Measurements from ENCODE around the gene THSD7A.

Gene THSD7A

DNA sequence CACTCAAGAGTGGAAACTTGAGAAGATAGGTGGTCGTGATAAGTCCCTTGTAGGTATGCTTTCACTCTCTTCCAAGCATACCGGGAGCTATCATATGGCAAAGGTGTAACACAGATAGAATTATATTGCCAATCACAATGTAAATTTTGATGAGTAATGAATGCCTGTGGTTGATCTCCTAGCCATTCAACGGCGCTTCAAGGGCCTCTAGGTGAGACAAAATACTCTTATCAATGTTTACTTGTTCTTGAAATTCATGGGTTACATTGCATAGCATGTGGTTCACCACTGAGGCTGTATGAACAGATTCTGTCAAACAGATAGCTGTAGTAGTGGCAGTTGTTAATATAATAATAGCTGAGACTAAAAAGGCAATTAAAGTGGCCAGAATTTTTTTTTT is 82.4 kb downstream of the THSD7A start:
- DNase-seq = no peak

DNA sequence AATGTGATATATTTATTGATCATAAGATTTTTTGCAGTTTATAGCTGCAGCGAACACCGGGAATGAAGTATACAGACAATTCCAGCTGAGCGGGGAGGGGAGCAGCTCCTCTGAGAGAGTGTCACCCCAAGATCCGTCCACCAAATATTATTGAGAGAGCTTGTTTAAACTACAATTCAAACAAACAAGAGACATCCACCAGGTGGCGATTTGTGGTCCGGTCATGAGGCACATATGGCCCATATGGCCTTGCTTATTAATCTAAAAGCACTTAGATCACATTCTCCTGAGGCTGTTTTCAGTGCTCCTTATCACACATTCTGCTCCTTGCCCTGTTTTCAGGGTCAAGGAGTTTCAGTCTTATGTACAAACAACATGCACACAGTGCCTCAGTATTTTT is 83.1 kb downstream of the THSD7A start:
- no peak for DNase-seq

DNA sequence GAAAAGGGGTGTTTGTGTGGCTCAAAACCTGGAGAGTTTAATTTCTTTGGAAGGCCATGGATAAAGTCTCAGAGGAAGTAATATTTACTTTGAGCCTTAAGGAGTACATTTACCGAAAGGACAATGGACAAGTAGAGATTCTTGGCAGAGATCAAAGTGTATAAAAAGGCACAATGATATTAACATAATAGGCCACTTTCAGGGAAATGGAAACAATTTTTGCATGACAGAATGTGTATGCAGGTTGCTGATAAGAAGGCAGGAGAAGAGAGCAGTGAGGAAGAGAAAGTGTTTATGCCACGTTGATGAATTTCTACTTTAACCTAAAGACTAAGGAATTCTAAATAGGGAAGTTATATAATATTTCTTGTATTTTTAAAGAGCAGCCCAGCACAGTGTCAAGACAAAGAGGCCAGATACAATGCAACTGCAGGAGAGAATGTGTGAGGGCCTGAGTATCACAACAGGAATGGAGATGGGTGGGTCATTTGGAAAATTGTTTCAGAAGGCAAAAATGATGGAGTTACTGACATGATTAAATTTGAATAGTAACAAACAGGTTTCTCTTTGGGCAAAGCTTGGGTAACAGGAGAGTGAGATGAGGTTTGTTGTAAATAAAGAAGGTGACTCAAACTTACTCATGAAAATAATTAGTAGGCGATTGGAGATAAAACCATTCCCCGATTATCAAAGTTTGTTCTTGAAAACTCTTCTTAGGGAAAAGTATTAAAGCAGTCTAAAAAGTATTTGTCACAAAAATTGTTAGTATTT is 84.1 kb downstream of the THSD7A start:
- no peak for DNase-seq

DNA sequence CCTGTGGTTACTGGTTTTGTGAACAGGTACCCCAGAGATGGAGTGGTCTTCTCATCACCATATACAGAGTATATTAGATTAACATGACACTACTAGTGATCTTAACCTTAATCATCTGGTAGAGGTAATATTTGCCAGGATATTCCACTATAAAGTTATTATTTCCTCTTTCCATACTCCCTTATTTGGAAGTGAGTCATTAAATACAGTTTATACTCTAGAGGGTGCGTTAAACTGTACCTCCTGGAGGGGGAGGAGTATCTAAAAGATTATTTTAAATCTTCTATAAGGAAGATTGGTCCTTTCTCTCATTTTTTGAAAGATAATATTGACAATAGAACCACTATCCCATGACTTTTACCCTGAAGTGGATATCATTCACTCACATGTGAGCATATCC is 85.4 kb downstream of the THSD7A start:
- DNase-seq = no peak

DNA sequence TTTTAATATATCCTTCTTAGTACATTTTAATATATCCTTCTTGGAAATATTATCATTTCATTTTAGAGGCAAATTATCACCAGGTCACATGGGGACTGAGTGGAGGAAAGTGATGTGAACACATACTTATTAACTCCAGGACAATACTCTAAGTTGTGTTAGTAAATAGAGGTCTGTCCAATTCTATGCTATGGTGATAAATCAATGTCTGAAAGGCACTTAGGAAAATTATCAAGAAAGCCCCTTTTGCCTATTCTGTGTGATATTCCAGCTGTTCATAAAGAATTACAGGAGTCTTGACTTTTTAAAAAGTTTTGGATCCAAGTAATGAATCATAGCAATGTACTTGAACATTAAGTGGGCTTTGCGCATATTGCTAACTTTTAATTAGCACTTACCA is 88.5 kb downstream of the THSD7A start:
- no peak for DNase-seq

DNA sequence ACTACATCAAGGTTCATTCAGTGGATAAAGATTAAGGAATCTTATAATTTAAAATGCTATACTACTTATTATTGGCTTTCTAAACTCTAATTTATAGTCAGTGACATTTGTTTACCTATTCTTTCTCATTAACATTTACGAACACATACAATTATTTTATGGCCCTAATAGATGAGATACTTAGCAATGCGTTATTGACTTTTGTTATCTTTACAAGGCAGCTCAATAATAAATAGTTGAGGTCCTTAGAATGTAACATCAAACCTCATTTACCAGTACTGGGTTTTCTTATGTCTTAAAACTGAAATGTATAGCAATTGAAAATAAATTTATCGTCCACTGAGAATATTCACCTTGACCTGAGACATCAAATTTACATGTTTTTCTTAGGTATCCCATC is 89.0 kb downstream of the THSD7A start:
- DNase-seq = no peak

DNA sequence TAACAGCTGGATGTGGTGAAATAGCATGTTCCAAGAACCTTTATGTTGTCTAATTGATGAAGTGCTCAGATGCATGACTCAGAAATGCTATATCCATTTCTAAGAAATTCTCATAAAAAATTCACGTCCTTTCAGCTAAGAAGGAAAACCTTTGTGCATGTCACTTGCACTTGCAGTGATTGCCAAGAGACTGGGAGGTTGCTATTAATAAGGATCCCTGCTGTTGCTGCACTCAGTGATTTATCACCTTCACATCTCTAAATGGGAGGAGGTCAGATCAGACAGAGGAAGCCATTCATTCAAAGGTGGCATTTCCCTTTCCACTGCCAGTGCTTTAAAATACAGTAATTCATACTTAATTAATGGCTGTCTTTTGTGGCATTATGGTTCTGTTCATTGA is 89.5 kb downstream of the THSD7A start:
- DNase-seq = peak; percentile 50

DNA sequence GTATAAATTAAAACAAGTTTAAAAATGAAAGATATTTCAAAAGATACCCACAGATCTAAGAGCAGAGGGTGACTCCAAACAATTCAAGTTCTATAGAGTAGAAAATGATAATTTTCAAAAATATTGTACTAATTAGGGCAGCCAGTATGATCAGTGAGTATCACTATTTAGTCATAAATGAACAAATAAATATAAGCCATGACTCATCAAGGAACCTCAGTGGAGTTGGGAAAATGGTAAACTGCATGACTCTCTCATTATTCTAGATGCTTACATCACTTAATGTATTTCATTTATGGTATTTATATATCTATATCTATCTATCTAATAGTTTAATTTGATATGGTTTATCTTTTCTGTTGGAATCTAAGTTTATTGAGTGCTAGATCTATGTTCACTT is 94.3 kb downstream of the THSD7A start:
- DNase-seq = no peak

DNA sequence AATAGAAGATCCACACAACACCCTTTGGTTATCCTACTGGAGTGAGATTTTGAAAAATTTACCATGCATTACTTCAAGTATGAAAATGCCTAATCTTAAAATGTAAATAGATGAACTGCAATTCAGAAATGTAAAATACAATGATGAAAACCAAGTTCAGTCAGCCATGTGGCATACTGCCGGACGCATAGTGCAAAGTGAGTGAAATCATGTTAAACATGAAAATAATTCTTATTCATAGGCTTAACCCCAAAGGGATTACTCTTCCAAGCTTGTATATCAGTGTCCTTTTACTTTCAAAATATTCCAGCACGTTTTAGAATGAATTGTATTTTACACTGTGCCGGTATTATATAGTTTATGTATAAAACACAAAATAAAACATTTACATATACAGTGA is 99.8 kb downstream of the THSD7A start:
- no peak for DNase-seq

DNA sequence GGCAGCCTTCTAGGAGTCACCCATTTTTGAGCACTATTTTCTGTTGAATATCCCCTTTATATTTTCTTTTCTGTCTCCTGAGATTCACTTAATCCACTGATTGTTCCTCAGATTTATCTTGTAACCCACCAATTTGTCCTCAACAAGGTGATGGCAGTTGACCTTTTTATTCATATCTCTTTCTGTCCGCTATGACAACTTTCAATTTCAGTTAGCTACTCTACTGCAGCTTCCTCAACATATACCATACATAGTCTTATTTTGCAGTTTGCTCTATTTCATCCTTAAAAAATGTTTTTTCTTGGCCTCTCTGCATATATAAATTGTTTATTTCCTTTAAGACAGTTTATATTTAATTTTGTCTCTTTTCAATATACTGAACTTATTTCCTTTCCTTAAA is 101.3 kb downstream of the THSD7A start:
- no peak for DNase-seq

DNA sequence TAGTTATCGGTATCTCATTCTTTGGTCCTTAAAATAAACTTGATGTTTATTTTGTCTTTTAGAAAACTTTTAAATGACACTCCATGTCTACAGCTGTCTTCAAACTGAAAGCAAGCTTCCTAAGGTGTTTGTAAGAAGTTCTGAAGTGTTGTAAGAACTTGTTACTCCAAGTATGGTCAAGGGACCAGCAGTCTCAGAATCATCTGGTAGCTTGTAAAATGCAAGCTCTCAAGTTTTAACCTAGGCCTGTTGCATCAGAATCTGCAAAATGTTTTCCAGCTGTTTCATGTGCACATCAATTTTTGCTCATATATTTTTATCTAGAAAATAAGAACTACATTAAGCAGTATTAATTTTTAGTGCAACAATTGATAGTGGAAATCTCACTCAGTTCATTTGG is 104.1 kb downstream of the THSD7A start:
- no peak for DNase-seq

DNA sequence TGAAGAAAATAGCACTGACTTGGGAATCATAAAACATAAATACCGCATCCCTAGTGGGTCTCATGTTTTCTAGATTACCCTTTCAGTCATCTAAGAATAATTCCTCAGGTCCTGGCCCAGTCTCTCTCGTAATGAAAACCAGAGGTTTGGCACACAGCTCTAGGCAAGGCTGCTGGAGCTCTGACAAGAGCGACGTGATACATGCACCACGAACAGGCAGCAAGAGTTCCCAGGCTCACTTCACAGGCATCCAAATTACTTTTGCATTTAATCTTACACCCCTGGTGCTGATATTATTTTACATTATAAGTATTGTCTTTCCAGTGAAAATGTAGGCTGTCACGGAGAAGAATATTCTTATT is 105.2 kb downstream of the THSD7A start:
- no peak for DNase-seq

DNA sequence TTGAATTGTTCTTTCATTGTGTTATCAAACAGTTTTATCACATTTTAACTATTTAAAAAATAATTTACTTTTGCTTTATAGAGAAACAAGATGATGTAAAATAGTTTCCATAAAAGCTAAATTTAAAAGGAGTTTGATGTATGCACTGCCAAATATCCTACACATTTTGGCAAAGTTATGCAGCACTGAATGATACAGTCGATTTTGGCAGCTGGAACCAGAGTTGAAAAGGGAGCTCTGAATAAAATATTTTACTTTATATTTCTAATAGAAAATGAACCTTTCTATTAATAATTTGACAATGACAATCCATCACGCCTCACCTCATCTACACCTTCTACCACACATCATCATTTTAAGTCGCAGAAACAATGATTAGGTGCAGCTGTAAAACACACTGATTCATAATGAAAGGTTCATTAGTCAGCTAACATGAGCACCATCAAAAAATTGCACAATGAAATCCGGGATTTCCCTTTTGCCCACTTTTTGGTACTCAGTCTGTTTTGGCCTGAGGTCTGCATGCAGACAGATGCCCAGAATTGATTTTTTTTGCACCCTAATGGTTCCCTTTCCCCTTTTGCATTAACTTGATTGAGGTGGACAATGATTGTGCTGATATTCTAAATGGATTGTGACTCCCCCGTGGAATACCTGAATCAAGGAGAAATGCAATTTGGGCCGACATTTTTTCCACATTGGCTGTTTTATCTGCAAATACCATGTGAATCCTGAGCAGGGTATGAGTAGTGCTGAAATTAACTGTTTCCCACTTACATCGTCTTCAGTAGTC is 105.8 kb downstream of the THSD7A start:
- DNase-seq = no peak

DNA sequence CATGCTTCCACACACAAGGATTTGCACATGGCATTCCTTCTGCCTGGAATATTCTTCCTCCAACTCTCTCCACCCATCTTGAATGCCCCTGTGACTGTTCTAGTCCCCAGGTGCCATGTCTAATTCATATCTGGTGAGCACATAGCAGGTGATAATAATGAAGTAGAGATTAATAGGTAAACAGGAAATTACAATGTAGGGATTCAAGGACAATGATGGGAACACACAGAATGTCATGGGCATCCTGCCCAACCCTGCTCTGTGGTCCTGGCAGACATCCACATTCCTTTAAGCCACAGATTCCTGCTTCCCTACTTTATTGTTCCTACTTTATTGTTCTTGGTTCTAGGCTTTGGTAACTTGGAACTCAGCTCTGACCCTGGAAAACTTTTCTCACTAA is 115.8 kb downstream of the THSD7A start:
- DNase-seq = peak; percentile 10

DNA sequence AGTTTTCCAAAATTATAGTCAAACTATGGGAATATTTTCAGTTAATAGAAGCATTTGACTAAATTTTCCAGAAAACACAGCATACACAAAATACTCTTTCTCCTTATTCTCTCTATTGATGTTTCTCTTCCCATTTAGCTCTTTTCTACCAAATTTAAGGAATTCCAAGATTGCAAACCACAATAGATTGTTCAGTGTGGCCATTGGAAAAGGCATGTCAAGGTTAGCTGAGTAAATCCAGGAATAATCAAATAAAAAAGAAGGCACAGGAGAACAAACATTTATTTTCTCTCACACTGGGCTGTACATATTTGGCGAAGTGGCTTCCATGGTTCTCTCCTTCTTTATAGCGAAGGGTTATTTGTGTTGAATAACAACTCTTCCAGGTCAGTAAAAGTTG is 117.3 kb downstream of the THSD7A start:
- no peak for DNase-seq

DNA sequence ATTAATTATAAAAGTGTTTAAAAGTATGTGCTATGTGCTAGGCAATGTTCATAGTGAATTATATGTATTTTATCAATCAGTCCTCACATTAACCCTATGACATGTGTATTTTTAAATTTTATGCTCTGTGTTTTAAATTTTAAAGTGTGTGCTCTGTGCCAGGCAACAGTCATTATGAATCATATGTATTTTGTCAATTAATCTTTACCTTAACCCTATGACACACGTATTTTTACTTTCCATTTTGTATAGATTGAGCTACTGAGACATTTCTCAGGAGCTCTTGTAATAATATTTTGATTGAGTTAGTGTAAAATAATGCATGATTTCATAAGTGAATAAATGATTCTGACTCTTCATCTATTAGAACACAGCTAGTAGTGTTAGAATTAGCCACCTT is 117.8 kb downstream of the THSD7A start:
- no peak for DNase-seq

DNA sequence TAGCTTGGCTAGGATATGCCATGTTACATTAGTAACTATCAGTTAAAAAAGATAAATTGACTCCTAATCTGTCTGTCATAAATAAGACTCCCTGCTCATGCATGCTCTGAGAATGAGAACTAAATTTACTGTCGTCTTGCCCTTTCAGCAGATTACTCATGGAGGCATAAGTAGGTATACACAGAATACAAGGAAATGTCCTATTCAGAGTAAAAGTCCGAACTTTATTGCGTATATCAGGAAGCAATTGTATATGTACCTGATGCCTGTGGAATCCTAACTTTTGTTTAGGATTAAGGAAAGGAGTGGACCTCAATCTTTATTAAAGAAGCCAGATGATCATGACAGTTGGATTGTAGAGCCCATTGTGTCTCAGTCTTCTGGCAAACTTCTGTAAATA is 118.6 kb downstream of the THSD7A start:
- DNase-seq = no peak

DNA sequence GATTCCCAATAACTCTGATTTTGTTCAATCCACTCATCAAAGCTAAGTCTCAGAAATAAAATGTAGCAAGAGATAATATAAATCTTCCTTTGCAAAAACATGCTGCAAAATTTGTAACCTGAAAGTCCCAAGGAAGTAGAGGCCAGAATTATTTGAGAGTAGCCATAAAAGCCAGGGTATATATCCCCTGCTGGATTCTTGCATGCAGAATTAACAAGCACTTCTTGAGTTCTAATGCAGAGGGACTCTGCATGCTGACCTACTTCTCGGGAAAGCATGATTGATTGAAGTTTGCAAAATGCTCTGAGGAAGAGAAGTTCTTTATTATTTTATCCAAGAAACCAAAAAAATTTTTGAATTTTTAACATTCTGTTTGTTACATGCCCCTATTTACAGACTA is 121.6 kb downstream of the THSD7A start:
- DNase-seq = no peak

DNA sequence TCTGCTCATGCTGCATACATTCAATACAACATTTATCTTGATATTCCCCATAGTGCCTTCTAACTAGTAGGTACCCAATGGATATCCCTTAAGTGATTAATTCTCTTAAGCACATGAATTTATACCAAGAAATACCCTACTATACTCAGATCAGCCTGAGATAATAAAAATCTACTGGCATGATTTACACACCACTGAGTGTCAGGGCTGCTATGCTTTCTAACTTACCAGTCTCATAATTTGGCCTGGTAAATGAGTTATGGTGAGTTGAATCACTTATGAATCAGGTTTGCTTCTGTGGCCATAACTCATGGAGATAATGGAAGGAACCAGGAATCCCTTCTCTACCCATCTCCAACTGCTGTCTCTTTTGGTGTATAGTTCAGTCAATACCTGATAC is 122.8 kb downstream of the THSD7A start:
- no peak for DNase-seq

DNA sequence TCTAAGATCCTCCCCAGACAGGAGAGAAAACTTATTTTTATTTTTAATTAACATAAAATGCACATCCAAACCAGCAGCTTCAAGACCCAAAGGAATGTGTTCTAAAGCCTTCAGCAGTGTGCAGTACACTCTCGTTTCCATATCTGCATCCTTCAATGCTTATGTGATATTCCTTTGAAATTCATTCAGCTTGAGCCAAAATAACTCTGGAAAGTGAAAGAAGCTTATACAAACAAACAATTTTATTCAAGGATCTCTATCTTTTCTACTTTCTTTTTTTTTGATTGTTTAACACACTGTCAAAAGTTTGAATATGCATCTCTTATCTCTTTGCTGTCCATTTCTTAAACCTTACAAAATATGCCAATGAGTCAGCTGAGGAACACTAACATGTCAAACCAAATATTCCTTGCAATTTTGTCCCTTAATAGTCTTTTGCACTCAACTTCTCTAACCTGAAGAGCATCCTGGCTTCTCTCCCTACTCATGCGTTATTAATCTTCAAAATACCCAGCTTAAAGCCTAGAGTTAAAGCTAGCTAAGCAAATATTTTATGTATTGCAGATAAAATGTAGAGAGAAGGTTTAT is 124.3 kb downstream of the THSD7A start:
- DNase-seq = no peak

DNA sequence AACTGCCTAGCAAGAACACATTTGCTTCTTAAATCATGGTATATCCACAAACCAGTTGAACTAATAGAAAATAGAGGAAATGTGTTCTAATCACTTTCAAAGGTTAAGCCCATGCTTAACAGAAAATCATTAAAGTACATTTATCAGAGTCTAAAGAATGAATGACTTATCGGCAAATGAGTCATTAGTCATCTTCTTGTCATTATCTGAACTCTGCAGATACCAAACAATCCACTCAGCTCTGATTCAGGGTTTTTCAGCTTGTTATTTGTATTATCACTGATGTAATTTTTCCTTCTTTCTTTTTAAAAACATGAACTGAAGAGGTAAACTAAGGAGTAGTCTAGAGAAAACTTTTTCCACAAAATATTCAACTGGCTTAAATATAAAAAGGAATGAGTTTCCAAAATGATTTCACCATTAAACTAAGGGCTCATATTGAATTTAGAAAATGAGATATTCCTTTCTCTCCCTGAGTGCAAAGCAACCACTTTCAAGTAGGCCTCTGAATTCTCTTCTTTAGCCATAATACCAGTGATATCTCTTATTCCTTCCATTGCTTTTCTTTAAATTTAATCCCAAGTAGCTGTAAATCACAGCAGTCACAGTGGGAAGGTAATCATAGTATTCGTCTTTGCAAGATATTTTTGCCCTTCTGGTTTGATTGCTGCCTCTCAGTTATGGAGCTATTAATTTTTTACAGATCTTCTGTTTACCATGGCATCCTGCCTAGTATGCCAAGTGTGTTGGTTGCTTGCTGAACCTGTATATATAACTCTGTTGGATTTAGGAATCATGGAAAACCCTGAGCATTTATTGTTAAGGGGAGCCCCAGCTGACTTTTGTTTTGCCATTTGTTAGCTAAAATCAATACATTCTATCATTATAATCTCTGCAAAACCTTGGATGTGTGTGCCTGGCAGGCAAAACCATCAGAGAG is 125.1 kb downstream of the THSD7A start:
- DNase-seq = no peak

DNA sequence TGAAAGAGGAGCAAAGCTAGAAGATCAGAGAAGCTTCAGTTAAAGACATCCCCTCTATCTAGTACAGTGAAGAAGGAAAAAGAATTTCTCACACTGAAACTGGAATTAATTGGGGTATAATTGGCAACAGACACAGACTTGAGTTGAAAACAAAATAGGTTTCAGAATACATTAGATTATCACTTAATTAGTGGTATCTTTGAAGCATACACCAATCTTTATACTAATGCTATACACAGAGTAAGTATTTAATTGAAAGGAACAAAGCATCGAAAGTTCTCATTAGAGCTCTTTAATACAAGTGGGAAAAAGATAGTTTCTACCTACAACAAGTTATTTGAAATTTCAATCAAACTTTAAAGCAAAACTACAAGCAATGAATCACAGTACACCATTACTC is 128.2 kb downstream of the THSD7A start:
- no peak for DNase-seq

DNA sequence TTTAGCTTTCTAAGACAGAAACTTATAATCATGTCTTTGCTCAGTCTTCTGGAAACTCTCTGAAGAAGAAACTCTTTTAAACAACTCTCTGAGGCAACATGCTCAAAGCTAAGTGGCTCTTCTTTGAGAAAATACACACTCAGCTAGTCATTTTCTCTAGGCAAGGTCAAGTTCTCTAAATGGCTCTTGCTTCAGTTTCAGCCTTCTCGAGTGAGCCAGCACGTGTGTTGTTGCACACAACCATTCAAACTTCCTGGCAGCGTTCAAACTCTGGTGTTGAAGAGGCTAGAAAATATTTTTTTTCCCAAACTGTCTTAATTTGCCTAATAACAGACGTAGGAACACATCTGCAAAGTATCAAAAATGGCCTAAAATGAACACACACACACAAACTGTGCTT is 129.1 kb downstream of the THSD7A start:
- DNase-seq = no peak

Data from NCI-H774 (cell line).